Loucy (cell line): ENCODE measurements around the gene CNP.

Source experiments
- H2AFZ ChIP-seq: fragments of 200-600 bp; sonication (generic); 2 replicates; pipeline ENCODE4 v1.6.0; 2016; ENCODE audit warnings: antibody characterized with exemption, mild to moderate bottlenecking, low read length, moderate library complexity
- H3F3A ChIP-seq: fragments of 200-600 bp; 2 replicates; pipeline ENCODE4 v1.6.0; 2016; ENCODE audit warnings: antibody characterized with exemption, low read depth, mild to moderate bottlenecking
- H3K27me3 ChIP-seq: fragments of 200-600 bp; sonication (generic); 2 replicates; pipeline ENCODE4 v1.6.1; 2014; ENCODE audit warnings: low read length, mild to moderate bottlenecking; ENCODE audit not compliant: insufficient read depth, poor library complexity, severe bottlenecking
- H3K36me3 ChIP-seq: fragments of 200-600 bp; sonication (generic); 2 replicates; pipeline ENCODE4 v1.6.1; 2016; ENCODE audit warnings: low read length; ENCODE audit not compliant: insufficient read depth
- H3K4me1 ChIP-seq: fragments of 200-600 bp; sonication (generic); 2 replicates; pipeline ENCODE4 v1.5.1; 2014; ENCODE audit warnings: low read length, mild to moderate bottlenecking; ENCODE audit not compliant: insufficient read depth, poor library complexity, severe bottlenecking
- H3K4me2 ChIP-seq: fragments of 200-600 bp; sonication (generic); 2 replicates; pipeline ENCODE4 v1.6.0; 2014; ENCODE audit warnings: antibody characterized with exemption, low read length, low read depth, mild to moderate bottlenecking; ENCODE audit not compliant: poor library complexity, severe bottlenecking
- H3K4me3 ChIP-seq: fragments of 200-600 bp; sonication (generic); 2 replicates; pipeline ENCODE4 v1.5.1; 2014; ENCODE audit warnings: low read length, mild to moderate bottlenecking, mixed read lengths; ENCODE audit not compliant: poor library complexity, severe bottlenecking
- H3K79me2 ChIP-seq: fragments of 200-600 bp; sonication (generic); 2 replicates; pipeline ENCODE4 v1.6.1; 2014; ENCODE audit warnings: low read length; ENCODE audit not compliant: insufficient read depth
- H3K9ac ChIP-seq: fragments of 200-600 bp; sonication (generic); 2 replicates; pipeline ENCODE4 v1.6.0; 2014; ENCODE audit warnings: mild to moderate bottlenecking, low read depth, low read length, moderate library complexity; ENCODE audit not compliant: poor library complexity, severe bottlenecking
- H3K9me2 ChIP-seq: fragments of 200-600 bp; sonication (generic); replicated peaks from 2 replicates; pipeline ENCODE4 v1.6.1; 2016; ENCODE audit warnings: low read depth, low read length, mixed read lengths
- H3K9me3 ChIP-seq: fragments of 200-600 bp; sonication (generic); 2 replicates; pipeline ENCODE4 v1.6.1; 2014; ENCODE audit warnings: mild to moderate bottlenecking, antibody characterized with exemption, low read length, low read depth; ENCODE audit not compliant: insufficient read depth
- H4K20me1 ChIP-seq: fragments of 200-600 bp; sonication (generic); 2 replicates; pipeline ENCODE4 v1.6.0; 2014; ENCODE audit warnings: antibody characterized with exemption, low read length, mild to moderate bottlenecking; ENCODE audit not compliant: insufficient read depth, poor library complexity, severe bottlenecking
- CTCF ChIP-seq: fragments of 200-600 bp; sonication (generic); conservative IDR thresholded peaks from 2 replicates; pipeline ENCODE4 v1.5.1; 2014; ENCODE audit warnings: mild to moderate bottlenecking, antibody characterized with exemption, low read length
- EZH2phosphoT487 ChIP-seq: fragments of 200-600 bp; IDR thresholded peaks from 2 replicates; pipeline ENCODE4 v1.6.1; 2018; ENCODE audit warnings: antibody characterized with exemption, mild to moderate bottlenecking, moderate library complexity, borderline replicate concordance

CNP gene

GRCh38 chr17:41984454-41984853 is 17.9 kb downstream of the CNP start:
- H3K9ac ChIP-seq: no peak overlapping the region
- H3K79me2 ChIP-seq: no peaks in the 10 kb centered on the region
- H3K9me2 ChIP-seq: no peaks in the 10 kb centered on the region
- H3K4me3 ChIP-seq: no peak overlapping the region
- no peaks in the 10 kb centered on the region for H3K4me1 ChIP-seq
- peaks cover 88% of the 10 kb centered on the region; the same call in 1 of the 2 replicates for H3K36me3 ChIP-seq
- H3K4me2 ChIP-seq: no peak overlapping the region
- no peak overlapping the region for H2AFZ ChIP-seq
- H3K9me3 ChIP-seq: no peaks in the 10 kb centered on the region
- TF ChIP-seq EZH2phosphoT487 (no peak), CTCF (no peak)
- H4K20me1 ChIP-seq: no peaks in the 10 kb centered on the region
- H3F3A ChIP-seq: no peaks in the 10 kb centered on the region
- no peaks in the 10 kb centered on the region for H3K27me3 ChIP-seq

- Histone ChIP-seq H2AFZ (no peak overlapping the region), H3K36me3 (peaks cover 93% of the 10 kb centered on the region; the same call in 1 of the 2 replicates), H3K79me2 (no peaks in the 10 kb centered on the region), H3K27me3 (no peaks in the 10 kb centered on the region), H3K9me3 (no peaks in the 10 kb centered on the region), H4K20me1 (no peaks in the 10 kb centered on the region), H3K9ac (no peak overlapping the region), H3K4me2 (no peak overlapping the region), H3K4me1 (no peaks in the 10 kb centered on the region), H3K9me2 (no peaks in the 10 kb centered on the region), H3F3A (no peaks in the 10 kb centered on the region), H3K4me3 (no peak overlapping the region)
- TF ChIP-seq EZH2phosphoT487 (no peak), CTCF (no peak)
Measured at GRCh38 chr17:41985919-41986318, 19.3 kb downstream of the CNP start.

- no peak overlapping the region for H3K9ac ChIP-seq
- peaks cover 95% of the 10 kb centered on the region; the same call in 1 of the 2 replicates for H3K36me3 ChIP-seq
- no peaks in the 10 kb centered on the region for H3K4me1 ChIP-seq
- TF ChIP-seq CTCF (no peak), EZH2phosphoT487 (no peak)
- H3K9me2 ChIP-seq: no peaks in the 10 kb centered on the region
- no peaks in the 10 kb centered on the region for H4K20me1 ChIP-seq
- no peaks in the 10 kb centered on the region for H3K9me3 ChIP-seq
- no peak overlapping the region for H3K4me2 ChIP-seq
- H3K79me2 ChIP-seq: no peaks in the 10 kb centered on the region
- no peaks in the 10 kb centered on the region for H3K27me3 ChIP-seq
- H3K4me3 ChIP-seq: no peak overlapping the region
- H2AFZ ChIP-seq: no peak overlapping the region
- H3F3A ChIP-seq: no peaks in the 10 kb centered on the region
Measured at GRCh38 chr17:41986634-41987033, 20.0 kb downstream of the CNP start.
